AG04449 (cell line): ENCODE measurements around the gene PKDREJ.

Experiments
- CTCF ChIA-PET: fragments of 350-600 bp; formaldehyde crosslinking; extraction: SDS; loops from one replicate; lab custom pipeline; 2021; ENCODE audit warnings: antibody characterized with exemption; lab: Yijun Ruan, JAX
- POLR2A ChIA-PET: fragments of 400-600, 350-600 bp; formaldehyde crosslinking; extraction: SDS; loops from one replicate; lab custom pipeline; 2020; ENCODE audit warnings: antibody characterized with exemption, inconsistent platforms; lab: Yijun Ruan, JAX
- DNase-seq: peaks from one replicate; pipeline ENCODE4 v3.0.0-alpha.2; 2010; ENCODE audit warnings: low read depth, low spot score
- H3K4me3 ChIP-seq: 2 replicates; pipeline ENCODE4 v1.5.1; 2011; ENCODE audit warnings: low read depth, mild to moderate bottlenecking, control low read depth, low read length
- CTCF ChIP-seq: IDR thresholded peaks from one replicate; pipeline ENCODE4 v1.5.1; 2011; ENCODE audit warnings: mild to moderate bottlenecking, moderate library complexity, low read length, control low read depth, inconsistent platforms; ENCODE audit not compliant: insufficient read depth; ENCODE audit errors: missing control alignments

Gene PKDREJ

GRCh38 chr22:46303347-46303965 is 40.3 kb upstream of the PKDREJ start:
- TF ChIP-seq CTCF, result no peak
- POLR2A ChIA-PET, result no interaction called here
- CTCF ChIA-PET, result interaction anchor here (1.2 to 2.1 kb wide), 3 partner anchors 12 to 307 kb away, joined by 3 to 10 read pairs (median 7); no protein-coding TSS in a partner anchor
- no peak overlapping the region for H3K4me3 ChIP-seq
- no peak for DNase-seq

DNA sequence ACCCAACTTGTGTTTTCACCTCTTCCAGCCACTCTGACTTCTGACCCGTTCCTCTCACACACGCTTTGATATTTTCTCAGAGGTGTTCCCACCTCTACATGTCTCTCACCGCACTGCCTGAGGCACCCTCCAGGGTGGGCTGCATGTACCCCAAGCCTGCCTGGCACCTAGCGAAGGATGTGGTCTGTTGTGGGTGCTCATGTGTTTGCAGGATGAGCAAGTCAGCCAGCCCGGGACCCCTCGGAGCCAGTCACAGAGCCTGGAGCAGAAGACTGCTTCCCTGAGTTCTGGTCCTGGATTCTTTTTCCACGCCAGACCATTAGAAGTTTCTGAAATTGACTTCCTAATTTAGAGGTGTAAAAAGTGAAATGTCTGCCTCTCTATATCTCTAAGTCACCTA is 37.3 kb upstream of the PKDREJ start:
- TF ChIP-seq CTCF, result no peak
- DNase-seq, result no peak
- no peak overlapping the region for H3K4me3 ChIP-seq
- POLR2A ChIA-PET, result no interaction called here
- CTCF ChIA-PET, result interaction anchor here (2.2 kb wide), 1 partner anchor 294 kb away, joined by 8 read pairs; no protein-coding TSS in a partner anchor

DNA sequence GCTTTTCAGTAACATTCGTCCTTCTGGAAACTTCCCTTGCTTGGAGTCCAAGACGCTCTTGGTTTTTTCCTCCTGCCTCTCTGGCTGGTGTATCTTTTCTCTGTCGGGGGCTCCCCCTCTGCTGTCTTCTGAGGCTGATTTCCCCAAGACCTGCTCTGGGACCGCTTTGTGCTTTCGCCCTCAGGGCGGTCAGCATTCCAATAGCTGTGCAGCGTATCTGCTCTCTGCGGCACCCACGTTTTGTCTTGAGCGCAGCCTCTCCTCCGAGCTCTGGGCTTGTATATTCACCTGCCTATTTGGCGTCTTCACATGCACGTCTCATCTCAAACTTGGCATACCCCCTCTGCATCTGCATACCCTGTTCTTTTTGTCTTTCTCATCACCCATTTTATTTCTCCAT is 36.0 kb upstream of the PKDREJ start:
- DNase-seq, result no peak
- no peak overlapping the region for H3K4me3 ChIP-seq
- ChIA-PET POLR2A (interaction anchor here (0.7 kb wide), 1 partner anchor 150 kb away, joined by 3 read pairs; no protein-coding TSS in a partner anchor), CTCF (interaction anchor here (1.0 to 2.2 kb wide), 5 partner anchors 13 to 293 kb away, joined by 3 to 8 read pairs (median 3); no protein-coding TSS in a partner anchor)
- no peak for TF ChIP-seq CTCF

DNA sequence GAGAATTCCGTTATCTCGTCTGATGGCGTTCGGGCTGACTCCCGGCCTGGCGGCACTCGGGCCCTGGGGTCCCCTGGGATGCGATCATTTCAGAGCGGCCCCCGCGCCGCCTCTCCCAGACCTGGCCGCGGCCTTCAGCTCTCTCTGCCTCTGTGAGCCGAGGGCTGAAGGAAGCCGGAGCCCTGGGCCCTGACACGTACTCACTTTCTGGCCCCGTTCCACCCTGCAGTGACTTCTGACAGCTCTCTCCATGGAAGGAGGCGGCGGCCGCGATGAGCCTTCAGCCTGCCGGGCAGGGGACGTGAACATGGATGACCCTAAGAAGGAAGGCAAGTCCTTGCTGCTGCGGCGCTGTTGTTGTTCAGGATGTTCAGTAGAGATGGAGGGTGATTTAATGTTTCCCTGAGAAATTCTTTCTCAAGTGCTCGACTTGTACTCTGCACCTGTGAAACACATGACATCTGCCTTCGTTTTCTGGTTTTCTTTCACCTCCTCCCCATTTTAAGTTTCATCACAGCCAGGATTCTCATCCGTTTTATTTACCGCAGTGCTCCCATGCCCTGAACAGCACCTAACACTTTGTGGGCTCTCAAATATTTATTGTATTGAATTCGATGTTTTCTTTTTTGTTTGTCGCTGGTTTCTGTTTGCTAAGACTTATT is 34.1 kb upstream of the PKDREJ start:
- POLR2A ChIA-PET, result no interaction called here
- no peak for TF ChIP-seq CTCF
- DNase-seq, result no peak
- peak overlapping the region; percentile 71 for H3K4me3 ChIP-seq
- CTCF ChIA-PET, result interaction anchor here (1.0 to 3.2 kb wide), 2 partner anchors 291 to 303 kb away, joined by 3 to 17 read pairs; no protein-coding TSS in a partner anchor

- DNase-seq, result peak; percentile 76
- H3K4me3 ChIP-seq, result peak within 1 kb of the TSS; percentile 71
- CTCF ChIA-PET, result interaction anchor here (1.0 to 3.2 kb wide), 3 partner anchors 175 to 302 kb away, joined by 3 to 17 read pairs (median 13); no protein-coding TSS in a partner anchor
- POLR2A ChIA-PET, result interaction anchor here (0.7 to 1.3 kb wide), 2 partner anchors 10 to 29 kb away, joined by 3 to 6 read pairs; partner anchors contain the start of gene TTC38
- peak; percentile 25 for TF ChIP-seq CTCF
These were observed 33.4 kb upstream of the PKDREJ start, which contains the start of gene GTSE1 for GRCh38 chr22:46296257-46297150. GTSE1 (plus strand) TSS chr22:46296870; CDS start chr22:46297401, 531 bp downstream.
